ENCODE results near the gene FOLR1.

DNA sequence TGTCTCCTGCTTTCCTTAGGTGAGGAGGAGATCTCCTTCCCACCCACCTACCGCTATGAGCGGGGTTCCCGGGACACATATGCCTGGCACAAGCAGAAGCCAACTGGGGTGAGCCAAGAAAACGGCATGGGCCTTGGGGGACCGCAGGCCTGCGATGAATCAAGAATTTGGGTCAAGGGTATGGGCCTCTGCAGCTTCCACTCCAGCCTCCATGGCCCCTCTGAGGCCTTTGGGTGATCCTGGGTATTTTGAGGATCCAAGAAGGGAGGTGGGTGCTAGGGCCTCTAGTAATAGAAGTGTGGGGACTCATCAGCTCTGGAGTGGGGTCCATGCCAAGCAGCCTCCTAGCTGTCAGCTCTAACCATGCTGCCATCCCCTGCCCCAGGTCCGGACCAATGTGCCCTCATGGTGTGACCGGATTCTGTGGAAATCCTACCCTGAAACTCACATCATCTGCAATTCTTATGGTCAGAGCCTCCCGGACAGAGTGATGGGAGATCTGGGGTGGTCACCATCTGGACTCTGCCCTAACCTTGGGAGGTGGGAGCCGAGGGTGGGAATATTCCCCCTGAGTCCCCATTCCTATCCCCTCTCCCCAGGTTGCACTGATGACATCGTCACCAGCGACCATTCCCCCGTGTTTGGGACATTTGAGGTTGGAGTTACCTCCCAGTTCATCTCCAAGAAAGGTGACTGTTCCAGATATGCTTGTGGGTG is 41.3 kb downstream of the FOLR1 start:
- TF ChIP-seq RCOR1 (IDR thresholded peaks at IDR 0.05; ENCODE audit: insufficient replicate concordance, low read length) = no peak
- TF ChIP-seq, protein P1, sequence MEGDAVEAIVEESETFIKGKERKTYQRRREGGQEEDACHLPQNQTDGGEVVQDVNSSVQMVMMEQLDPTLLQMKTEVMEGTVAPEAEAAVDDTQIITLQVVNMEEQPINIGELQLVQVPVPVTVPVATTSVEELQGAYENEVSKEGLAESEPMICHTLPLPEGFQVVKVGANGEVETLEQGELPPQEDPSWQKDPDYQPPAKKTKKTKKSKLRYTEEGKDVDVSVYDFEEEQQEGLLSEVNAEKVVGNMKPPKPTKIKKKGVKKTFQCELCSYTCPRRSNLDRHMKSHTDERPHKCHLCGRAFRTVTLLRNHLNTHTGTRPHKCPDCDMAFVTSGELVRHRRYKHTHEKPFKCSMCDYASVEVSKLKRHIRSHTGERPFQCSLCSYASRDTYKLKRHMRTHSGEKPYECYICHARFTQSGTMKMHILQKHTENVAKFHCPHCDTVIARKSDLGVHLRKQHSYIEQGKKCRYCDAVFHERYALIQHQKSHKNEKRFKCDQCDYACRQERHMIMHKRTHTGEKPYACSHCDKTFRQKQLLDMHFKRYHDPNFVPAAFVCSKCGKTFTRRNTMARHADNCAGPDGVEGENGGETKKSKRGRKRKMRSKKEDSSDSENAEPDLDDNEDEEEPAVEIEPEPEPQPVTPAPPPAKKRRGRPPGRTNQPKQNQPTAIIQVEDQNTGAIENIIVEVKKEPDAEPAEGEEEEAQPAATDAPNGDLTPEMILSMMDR (conservative IDR thresholded peaks at IDR 0.05; ENCODE audit: low read depth, low read length) = no peak
- TF ChIP-seq MXI1 (IDR thresholded peaks at IDR 0.05; ENCODE audit: borderline replicate concordance, low read depth, low read length) = no peak
- no peak for TF ChIP-seq POLR2A (IDR thresholded peaks at IDR 0.05; ENCODE audit: low read depth, low read length)
- TF ChIP-seq SMC3 (IDR thresholded peaks at IDR 0.05; ENCODE audit: low read depth, low read length) = no peak

All from IMR-90 (cell line).